Choroid plexus epithelial cell (primary cell): Measurements from ENCODE around the gene CD7.

Experiments used
- DNase-seq: peaks from one replicate; pipeline ENCODE4 v3.0.0-alpha.2; 2010; ENCODE audit warnings: low read depth
- H3K4me3 ChIP-seq: 2 replicates; pipeline ENCODE4 v1.5.1; 2011; ENCODE audit warnings: low read depth, mild to moderate bottlenecking, control low read depth, low read length, moderate library complexity
- TF ChIP-seq, protein P1 (sequence below): conservative IDR thresholded peaks from 2 replicates; pipeline ENCODE4 v1.5.1; 2011; ENCODE audit warnings: low read depth, mild to moderate bottlenecking, control low read depth, inconsistent platforms, low read length, moderate library complexity

The CD7 gene

DNA sequence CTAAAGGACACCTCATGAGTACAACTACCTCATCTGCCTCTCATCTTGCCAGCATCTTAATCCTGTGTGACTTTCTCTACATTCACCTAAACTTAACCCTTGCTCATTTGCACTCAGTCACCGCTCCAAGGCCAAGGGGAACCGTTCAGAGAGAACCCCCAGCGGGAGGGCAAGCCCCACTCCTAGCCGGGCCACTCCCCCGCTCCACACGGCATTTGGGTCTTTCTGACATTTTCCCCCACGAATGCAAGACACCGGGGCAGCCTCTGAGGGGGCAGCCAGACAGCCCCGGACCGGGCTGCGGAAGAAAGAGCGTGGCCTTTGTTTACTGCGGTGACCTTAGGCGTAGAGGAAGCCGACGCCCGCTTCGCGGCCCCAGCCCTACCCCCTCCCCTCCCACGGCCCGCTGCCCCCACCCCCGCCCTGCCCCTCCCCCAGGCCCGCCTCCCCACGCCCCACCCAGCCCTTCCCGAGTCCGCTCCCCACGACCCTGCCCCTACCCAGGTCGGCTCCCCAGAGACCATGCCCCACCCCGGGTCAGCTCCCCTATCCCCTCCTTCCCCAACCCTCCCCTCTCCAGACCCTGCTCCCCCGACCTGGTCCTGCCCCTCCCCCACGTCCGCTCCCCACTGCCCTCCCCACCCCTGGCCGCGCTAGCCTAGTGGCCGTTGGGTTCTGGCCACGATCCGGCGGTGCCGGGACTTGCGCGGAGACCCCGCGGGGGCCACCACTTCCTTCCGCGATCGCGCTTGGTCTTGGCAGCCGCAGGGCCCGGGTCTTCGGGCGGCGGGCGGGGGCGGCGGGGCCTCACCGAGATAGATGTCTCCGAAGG lies 44.7 kb downstream of the CD7 start:
- peak overlapping the region; percentile 86 for H3K4me3 ChIP-seq
- DNase-seq, result no peak
- TF ChIP-seq, protein P1, sequence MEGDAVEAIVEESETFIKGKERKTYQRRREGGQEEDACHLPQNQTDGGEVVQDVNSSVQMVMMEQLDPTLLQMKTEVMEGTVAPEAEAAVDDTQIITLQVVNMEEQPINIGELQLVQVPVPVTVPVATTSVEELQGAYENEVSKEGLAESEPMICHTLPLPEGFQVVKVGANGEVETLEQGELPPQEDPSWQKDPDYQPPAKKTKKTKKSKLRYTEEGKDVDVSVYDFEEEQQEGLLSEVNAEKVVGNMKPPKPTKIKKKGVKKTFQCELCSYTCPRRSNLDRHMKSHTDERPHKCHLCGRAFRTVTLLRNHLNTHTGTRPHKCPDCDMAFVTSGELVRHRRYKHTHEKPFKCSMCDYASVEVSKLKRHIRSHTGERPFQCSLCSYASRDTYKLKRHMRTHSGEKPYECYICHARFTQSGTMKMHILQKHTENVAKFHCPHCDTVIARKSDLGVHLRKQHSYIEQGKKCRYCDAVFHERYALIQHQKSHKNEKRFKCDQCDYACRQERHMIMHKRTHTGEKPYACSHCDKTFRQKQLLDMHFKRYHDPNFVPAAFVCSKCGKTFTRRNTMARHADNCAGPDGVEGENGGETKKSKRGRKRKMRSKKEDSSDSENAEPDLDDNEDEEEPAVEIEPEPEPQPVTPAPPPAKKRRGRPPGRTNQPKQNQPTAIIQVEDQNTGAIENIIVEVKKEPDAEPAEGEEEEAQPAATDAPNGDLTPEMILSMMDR, result no peak

DNA sequence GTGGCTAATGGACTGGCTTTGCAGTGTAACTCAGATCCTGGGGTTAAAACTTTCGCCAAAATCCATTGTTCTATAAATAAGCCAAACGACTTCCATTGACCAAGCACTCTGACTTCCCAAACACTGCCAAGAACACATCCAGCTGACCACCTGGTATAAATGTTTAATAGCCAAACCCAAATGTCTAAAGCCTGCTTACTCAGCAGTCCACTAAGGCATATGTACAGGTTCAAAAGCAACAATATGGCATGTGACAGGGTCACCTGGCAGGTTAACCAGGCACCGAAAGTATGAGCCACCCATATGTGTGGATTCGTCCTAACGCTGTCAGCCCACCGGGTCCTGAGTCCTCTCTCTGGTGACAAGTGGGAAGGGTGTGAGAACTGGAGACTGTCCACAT lies 46.0 kb downstream of the CD7 start:
- TF ChIP-seq, protein P1, result no peak
- H3K4me3 ChIP-seq, result peak overlapping the region; percentile 86
- no peak for DNase-seq

DNA sequence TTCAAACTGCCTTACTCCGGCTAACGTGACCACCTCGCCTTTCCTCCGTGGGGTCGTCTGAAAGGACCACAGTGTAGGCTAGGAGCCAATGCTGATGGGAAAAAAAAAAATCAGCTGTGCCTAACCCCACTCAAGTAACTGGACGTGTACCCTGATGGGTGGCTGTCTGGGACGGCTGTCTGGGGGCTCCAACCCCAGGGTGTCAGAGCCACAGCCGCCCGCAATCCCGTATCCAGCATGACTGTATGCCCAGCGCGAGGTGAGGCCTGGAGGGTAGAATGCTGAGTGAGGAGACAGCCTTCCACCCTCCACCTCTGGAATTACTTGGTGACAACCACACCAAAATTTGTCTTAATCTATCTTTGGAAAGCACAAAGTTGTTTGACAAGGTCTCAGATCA lies 46.8 kb downstream of the CD7 start:
- no peak for DNase-seq
- no peak overlapping the region for H3K4me3 ChIP-seq

DNA sequence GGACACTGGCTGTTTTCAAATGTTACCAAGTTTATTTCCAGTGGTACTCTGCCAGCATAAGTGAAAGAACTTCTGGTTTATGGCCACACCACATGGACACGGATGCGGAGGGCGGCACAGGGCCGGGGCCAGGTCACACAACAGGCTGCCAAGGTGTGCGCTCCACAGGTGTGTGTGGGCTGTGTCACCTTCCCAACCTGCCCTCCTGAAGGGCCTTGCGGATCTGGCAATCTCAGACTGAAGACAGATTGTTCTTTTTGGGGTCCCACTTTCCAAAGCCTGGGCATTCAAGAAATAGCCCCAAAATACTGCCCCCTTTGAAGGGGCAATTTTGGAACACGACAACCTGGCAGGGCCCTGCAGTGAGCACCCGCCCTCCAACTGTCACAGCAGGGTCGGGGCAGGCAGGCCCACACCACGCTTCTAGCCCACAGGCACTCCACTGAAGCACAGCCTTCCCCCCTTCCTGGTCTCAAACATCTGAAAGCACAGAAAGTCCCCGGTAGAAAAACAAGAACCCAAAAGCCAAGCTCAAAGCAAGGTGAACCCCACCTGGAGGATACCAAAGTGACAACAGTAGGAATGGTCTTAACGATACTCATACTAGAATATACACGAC lies 47.4 kb downstream of the CD7 start:
- no peak overlapping the region for H3K4me3 ChIP-seq
- TF ChIP-seq, protein P1, result no peak
- no peak for DNase-seq

More for the DNA sequence above, 46.8 kb downstream of the CD7 start:
- TF ChIP-seq, protein P1, result no peak

DNA sequence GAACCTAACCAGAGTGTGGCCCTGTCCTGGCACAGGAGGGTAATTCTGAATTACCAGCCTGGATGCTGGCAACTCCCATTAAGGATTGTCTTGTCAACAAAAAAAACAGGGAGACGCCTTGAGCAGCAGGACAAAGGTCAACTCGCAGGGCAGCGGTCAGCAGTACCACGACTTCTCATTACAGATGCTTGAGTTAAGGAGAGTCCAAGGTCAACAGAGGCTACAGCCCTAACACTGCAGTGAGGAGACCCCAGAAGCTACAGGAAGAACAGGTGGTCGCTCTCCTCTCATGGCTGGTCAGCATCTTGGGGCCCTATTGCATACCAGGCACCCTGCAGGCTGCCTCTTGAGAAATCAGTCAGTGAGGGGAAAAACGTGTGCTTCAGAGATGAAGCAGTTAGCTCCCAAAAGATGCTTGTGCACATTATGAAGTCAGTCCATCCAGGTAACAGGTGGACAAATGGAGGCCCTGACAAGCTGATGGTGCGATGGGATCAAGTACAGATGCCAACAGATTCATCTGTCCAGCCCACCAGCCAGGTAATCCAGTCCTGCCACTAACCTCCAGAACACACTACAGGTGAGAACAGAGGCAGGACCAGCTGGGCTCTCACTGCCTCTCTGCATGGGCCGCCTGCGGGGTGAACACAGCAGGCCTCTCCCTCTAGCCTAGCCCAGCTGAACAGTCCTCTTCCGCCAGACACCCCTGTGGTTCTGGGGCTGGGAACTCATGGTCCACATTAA lies 48.1 kb downstream of the CD7 start:
- peak; percentile 53 for DNase-seq
- H3K4me3 ChIP-seq, result no peak overlapping the region
- TF ChIP-seq, protein P1, result no peak

DNA sequence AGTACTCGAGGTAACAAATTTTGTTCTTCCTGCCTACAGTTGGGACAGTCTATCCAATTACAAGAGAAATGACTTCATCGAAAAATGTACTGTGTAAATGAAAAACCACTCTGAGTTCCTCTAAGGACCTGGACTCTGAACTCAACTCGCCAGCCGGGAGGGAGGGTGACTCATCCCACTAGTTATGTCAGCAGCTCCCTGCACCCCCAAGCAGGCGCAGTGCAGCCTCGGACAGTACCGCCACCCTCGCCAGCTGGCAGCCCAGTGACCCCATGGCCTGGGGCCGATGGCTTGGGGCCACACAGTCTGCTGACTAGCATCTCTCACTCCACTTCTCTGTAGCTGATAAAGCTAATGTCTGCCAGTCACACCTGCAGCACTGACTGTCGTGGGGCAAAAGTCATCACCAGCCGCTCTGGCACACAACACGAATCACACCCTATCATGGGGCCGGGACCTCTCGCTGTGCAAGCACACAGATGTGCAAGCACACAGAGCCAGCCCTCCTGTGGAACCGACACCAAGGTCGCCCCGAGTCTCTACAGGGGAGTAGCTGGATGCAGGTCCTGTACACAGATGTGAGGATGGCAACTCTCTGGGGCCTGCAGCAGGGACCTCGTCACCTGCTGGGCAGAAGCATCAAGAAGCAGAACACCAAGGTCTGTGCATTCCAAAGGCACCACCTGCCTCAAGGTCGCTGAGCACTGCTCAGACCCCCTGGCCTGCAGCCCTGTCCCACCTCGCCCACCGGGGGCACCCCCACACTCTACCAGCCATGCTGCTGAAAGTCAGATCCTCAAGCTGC lies 49.6 kb downstream of the CD7 start:
- peak; percentile 98 for DNase-seq
- peak overlapping the region; percentile 35 for H3K4me3 ChIP-seq
- TF ChIP-seq, protein P1, result no peak
